ENCODE results near the gene WDR64. TPM values are rescaled to one million over a fixed set of nuclear protein-coding genes. Genes with fewer than 3 reads are reported as not detected.

The WDR64 gene
- total RNA-seq, result not detected

DNA sequence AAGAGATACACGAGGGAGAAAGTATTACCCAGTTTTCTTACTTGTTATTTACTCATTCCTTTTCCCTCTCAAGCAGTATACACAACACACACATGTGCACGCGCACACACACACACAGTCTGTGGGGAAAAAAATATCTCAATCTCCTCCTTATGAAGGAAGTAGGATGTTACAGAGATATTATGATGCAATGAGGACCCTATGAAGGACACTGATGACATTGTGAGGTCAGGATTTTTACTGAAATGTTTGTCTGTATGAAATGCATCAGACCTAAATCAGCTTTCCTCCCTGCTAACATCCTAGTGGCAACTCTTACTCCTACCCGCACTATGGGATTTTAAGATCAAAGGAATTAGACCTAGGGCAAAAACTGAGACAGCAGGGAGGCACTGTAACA lies at the start of gene WDR64:
Gene WDR64 (plus strand): TSS at position 270 of the 400 bp plus-strand sequence. CDS start 204 bp downstream, outside the sequence.
- intact Hi-C loops (cut with DNase I), result no loop called here
- DNase-seq (ENCODE audit: low spot score) (no peak), ATAC-seq (no peak)

DNA sequence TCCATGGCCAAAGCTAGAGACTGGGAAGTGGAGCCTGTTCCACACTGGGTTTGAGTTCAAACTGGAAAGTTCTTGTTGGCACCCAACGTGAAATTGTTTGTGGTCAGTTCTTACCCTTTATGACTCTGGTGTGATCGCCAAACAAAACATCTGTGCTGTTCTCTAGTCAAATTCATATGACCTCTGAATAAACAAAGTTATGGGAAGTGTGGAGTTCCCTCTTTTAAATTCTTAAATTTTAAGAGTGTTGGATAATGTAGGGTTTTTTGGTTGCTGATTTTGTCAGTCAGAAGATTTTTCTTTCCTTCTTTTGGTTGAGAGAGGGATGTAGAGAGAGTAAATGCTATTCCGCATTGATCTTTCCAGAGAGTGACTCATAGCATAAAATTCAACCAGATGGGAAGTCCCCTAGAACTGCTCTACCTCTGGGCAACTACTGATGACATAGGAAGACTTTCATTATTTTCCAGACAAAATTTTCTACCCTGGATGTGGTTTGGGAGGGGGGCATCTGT lies 48.3 kb upstream of the WDR64 start:
- peak; percentile 94 for ATAC-seq
- intact Hi-C loops (cut with DNase I), result no loop called here
- DNase-seq (ENCODE audit: low spot score), result no peak

DNA sequence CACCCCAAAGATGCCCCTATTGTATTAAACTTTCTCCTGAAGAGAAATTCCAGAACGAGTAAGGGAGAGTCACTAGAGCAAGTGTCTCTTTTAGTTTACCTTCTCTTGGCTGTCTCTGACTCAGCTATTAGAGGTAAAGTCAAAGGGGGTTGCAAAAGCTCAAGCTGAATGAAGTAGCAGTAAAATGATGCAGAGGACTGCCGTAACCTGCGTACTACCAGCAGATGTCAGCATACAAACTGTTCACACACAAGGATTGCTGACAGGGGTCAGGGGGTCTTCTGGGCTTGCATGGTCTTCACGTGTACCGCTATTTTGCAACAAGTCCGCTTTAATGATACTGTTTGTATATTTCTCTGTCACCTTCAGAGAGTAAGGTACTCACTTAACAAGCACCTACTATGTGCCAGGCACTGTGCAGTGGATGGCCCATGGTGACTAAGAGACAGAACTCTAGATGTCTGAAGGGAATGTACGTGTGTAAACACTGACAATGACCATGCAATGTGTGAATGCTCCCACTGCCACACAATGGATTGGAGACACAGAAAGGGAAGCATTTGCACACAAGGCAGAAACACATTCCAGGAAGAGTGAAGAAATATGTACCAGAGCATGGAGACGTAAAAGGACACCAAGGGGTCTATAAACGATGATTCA lies 46.8 kb upstream of the WDR64 start:
- DNase-seq (ENCODE audit: low spot score) (no peak), ATAC-seq (no peak)

DNA sequence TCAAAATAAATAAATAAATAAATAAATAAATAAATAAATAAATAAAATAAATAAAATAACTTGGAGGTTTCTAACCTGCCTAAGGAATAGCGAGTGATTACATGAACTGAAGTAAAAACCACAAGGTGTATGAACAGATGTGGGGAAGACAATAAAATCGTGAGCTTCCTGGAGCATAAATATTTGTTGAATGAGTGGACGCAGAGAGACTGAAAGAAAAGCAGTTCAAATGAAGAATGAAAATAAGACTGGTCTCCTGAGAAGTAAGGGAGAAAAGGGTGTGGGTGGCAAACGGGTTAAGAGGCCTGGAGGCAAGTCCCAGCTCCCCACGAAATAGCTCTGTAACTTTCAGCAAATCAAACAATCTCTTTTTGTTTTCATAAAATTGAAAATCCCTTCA lies 45.5 kb upstream of the WDR64 start:
- intact Hi-C loops (cut with DNase I), result no loop called here

More for the DNA sequence above, 46.8 kb upstream of the WDR64 start:
- intact Hi-C loops (cut with DNase I), result no loop called here

DNA sequence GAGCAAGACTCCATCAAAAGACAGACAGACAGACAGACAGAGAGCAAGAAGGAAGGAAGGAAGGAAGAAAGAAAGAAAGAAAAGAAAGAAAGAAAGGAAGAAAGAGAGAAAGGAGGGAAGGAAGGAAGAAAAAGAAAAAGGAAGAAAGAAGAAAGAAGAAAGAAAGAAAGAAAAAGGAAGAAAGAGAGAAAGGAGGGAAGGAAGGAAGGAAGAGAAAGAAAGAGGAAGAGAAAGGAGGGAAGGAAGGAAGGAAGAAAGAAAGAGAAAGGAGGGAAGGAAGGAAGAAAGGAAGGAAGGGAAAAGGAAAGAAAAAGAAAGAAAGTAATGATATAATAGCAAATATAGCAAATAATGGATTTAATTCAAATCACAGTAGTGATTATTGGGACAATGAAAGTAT lies 44.6 kb upstream of the WDR64 start:
- DNase-seq (ENCODE audit: low spot score) (no peak), ATAC-seq (no peak)
- intact Hi-C loops (cut with DNase I), result no loop called here

More for the DNA sequence above, 45.5 kb upstream of the WDR64 start:
- ATAC-seq (no peak), DNase-seq (ENCODE audit: low spot score) (no peak)

DNA sequence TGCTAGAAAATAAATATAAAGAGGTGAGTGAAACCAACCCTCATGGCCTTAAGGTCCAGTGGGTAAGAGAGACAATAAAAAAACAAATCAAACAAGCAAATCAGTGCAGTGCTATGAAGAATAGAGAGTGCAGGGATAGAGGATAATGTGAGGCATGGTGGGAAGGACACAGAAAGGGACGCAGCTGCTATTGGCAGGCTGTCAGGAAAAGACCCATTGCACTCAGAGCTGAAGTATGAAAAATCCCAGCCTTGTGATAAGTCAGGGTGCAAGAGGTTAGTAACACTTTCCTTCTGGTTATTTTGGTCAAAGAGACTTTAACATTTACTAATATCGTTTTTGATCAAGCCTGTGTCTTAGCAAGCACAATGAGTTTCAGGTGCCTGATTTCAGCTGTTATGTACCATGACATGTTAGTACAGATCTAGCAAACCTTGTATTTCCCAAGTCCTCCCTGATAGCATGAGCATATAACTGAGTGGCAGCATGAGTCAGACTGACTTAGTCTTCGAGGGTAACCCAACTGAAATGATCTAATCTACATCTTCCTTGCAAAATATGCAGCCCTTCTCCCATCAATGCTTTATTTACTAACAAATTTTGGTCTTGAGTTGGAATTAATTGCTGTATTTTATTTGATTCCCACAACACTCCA lies 43.6 kb upstream of the WDR64 start:
- DNase-seq (ENCODE audit: low spot score) (no peak), ATAC-seq (no peak)
- intact Hi-C loops (cut with DNase I), result no loop called here

DNA sequence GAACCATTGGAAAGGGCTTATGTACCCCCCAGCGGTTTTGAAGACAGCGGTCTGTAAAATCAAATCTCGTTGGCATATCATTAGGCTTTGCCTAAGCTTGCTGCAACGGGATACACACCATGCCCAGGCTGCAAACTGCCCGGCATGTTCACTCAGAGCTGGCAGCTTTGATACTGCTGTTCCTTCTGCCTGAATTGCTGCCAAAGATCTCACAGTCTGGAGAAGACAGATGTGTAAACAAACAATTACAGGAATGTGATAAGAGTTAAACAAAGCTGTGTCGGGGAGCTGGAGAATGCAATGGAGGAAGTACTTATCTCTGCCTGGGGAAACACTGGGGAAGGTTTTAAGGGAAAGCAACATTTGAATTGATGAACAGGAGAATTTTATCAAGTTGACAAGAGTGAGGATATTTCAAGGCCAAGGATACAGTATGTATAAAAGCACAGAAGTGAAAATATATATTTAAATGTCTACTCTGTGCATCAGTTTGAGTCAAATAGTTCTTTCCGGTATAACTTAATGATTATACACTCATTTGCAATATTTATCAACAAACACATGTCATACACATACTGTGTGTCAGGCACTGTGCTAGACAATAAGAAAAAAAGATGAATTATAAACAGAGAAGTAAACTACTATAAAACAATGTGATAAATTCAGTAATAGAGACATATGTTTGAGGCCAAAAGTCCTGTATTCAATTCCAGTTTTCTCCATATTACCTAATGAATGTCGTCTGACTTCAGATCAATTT lies 41.8 kb upstream of the WDR64 start:
- intact Hi-C loops (cut with DNase I), result loop anchor here (10.0 kb wide), 1 partner anchor 225 kb away; no protein-coding TSS in a partner anchor
- no peak for ATAC-seq
- no peak for DNase-seq (ENCODE audit: low spot score)

DNA sequence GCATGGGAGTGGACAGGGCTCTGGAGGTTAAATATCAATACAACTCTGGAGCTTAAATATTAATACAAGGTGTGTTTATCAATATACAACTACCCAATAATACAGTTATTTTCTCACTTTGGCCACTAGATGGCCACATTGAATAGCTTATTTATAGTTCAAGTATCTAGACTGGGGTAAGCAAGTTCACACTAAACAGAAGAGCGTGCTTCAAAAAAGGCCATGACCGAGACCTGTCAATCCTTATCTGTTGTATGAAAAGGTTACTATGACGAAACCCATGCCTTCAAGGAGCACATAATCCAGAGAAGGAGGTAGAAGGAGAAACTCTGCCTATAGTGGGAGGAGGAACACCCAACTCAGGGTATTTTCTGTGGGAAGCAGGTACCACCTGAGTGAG lies 41.0 kb upstream of the WDR64 start:
- ATAC-seq (peak; percentile 85), DNase-seq (ENCODE audit: low spot score) (no peak)
- intact Hi-C loops (cut with DNase I), result loop anchor here (10.0 kb wide), 1 partner anchor 224 kb away; no protein-coding TSS in a partner anchor

DNA sequence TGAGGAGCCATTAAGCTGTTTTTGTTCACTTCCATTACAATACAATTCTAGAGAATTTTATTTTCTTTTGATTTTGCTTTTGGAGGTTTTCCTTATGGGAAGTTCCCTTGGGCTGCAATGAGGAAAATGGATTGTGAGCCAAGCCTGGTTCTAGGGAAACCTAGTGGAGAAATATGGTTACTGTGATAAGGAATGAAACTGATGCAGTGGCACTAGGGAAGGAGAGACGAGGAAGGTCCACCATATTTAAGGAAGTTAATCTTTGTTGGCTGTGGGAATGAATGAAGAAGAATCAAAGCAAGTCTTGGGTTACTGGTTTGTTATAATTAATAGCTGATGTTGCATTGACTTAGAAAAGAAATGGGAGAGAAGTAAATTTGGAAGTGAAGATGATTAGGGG lies 40.3 kb upstream of the WDR64 start:
- ATAC-seq (peak; percentile 19), DNase-seq (ENCODE audit: low spot score) (no peak)
- intact Hi-C loops (cut with DNase I), result loop anchor here (10.0 kb wide), 1 partner anchor 223 kb away; no protein-coding TSS in a partner anchor

DNA sequence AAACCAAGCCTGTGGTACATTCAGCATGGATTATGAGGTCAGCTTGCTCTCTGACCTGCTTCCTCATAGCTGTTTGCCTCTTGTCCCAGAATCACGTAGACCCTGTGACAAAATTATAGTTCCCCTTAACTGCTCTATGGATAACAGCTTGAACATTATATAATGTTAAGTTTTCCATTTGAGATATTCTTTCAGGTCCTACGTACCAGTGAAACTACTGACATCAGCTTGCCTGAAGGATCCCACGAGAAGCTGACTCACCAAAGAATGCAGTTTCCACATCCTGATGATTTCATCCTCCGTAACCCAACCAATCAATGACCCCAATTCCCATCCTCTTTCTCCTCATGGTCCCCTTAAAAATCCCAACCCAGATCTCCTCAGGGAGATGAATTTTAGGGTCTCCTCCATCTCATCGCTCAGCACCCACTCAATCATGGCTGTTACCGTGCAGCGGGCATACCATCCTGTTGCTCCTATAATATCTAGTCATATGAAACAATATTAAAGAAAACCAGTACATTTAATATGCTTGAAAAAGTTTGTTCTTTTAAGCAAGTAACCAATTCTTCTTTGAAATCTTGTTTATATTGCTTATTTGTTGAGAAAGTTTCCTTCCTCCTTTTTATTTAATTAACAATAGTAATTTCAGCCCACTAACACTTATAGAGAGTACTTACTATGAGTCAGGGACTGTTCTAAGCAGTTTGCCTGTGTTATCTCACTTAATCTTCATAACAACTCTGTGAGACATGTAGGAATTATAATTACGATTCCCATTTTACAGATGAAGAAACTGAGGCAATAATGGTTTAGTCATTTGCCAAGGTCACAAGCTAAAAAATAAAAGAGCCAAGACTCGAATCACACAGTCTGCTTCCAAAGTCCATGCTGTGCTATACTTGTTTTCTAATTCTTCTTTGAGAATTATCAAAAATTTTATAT lies 39.3 kb upstream of the WDR64 start:
- ATAC-seq, result peak; percentile 40
- intact Hi-C loops (cut with DNase I), result loop anchor here (10.0 kb wide), 1 partner anchor 222 kb away; no protein-coding TSS in a partner anchor
- DNase-seq (ENCODE audit: low spot score), result no peak

DNA sequence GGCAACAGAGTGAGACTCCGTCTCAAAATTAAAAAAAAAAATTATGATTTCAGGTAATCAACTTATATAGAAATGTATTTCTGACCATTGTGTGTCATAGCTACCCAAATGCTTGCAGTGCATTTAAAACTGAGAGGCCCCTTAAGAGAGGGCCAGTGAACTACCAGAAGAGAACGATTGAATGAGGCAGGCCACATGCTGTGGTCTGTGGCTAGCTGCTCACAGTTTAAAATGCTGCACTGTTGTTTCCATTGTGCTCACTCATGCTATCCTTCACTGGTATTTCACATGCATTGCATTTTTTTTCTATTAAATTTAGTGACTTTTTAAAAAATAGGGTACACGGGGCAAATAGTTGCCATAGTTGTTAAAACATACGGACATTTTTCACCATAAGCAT lies 37.9 kb upstream of the WDR64 start:
- ATAC-seq (no peak), DNase-seq (ENCODE audit: low spot score) (no peak)
- intact Hi-C loops (cut with DNase I), result loop anchor here (10.0 kb wide), 1 partner anchor 221 kb away; no protein-coding TSS in a partner anchor

DNA sequence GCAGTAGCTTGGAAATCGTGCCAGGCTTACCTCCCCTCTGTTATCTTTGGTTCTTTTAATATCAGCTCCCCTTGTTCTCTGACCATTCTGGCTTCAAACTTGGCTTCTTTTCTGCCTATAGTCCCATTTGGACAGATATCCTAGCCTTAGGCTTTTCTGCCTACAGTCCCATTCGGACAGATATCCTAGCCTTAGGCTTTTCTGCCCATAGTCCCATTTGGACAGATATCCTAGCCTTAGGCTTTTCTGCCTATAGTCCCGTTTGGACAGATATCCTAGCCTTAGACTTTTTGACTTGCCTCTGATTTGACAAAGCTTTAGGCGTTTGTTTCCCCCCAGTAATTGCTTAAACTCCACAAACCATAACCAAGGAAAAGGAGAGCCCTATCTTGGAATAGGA lies 37.5 kb upstream of the WDR64 start:
- ATAC-seq (no peak), DNase-seq (ENCODE audit: low spot score) (no peak)
- intact Hi-C loops (cut with DNase I), result loop anchor here (10.0 kb wide), 1 partner anchor 220 kb away; no protein-coding TSS in a partner anchor

DNA sequence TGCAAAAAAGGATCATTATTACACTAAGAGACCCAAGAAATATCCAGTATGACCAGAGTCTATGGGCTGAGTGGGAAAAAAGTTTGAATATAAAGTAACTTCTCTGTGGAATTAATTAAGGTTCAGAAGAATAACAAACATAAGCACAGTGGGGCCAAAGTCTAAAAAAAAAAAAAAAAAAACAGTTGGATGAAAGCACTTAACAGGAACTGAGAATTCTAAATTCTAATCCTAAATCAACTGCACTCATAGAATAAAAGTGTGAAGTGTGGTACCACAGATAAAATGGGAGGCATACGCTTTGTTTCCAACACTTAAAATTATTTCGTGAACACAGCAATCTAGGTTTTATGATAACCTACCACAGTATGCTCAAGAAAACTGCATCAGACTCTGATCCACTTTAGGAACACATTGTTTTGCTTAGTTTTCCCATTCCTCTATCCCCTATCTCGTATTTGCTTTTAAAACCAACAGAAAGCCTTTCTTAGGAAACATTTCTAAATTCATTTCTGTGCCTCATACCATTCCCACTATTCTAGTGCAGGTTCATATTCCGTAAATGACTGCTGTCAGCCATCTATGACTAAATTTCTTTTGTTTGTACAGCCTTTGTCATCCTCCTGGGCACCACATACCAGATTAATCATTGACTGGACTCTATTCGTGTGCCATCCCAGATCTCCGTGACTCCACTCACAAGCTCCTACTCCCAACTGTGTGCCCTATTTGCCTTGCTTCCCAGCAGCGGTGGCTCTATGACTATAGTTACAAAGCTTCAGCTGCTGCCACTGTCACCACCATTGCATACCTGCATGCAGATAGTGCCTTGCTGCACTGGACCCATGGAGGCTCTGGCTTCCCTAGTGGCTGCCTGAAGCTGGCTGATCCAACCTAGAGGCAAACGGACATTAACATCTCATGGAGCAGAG lies 36.8 kb upstream of the WDR64 start:
- DNase-seq (ENCODE audit: low spot score) (no peak), ATAC-seq (no peak)
- intact Hi-C loops (cut with DNase I), result loop anchor here (10.0 kb wide), 1 partner anchor 219 kb away; no protein-coding TSS in a partner anchor

DNA sequence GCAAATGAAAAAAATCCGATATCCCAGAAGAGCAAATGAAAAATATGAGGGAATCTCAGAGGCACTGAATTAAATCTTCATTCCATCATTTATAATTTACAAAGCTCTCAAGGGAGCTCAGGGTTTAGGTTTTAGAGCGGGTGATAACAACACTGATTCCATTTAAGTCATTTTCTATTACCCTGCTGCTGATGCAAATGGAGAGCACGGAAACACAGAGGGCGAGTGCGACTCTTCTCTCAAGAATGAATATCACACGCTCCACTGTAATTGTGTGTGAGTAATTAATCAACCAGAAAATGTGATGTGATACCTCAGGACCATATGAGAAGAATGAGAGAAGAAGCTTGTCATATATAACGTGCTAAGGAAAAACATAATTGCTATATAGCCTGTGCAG lies 34.7 kb upstream of the WDR64 start:
- no peak for DNase-seq (ENCODE audit: low spot score)
- intact Hi-C loops (cut with DNase I), result loop anchor here (10.0 kb wide), 1 partner anchor 217 kb away; no protein-coding TSS in a partner anchor
- no peak for ATAC-seq

DNA sequence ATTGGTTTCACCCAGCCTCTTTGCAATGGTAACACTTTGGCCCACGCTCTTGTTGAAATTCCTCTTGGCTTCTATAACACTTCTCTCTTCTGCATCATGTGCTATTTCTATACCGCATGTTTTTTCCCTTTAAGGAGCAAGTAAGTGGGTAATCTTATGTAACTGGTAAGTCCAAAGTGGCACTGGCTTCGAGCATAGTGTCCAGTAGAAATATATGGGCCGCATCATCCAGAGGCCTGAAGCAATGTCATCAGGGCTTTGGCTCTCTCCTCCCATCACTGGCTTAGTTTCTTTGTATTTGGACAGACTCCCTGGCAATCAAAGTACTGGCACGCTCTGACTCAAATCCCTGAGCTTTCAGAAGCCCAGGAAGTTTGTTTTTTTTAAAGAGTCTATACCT lies 29.4 kb upstream of the WDR64 start:
- intact Hi-C loops (cut with DNase I), result no loop called here
- DNase-seq (ENCODE audit: low spot score) (no peak), ATAC-seq (peak; percentile 70)

DNA sequence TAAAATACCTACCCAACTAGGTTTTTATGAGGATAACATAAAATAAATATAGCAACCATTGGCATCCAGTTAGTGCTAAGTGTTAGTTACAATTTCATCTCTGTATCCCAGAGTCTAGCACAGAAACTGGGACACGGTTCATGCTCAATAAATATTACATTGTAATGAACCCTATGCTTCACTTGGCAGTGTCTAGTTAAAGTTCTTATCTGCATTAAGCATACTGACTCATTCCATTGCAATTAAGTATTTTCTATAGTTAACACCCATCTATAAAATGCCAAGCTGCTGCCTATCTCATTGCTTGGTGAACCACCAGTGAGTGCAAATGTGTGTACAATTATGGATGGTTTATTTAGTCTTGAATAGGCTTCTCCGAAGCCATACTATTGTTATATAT lies 27.1 kb upstream of the WDR64 start:
- intact Hi-C loops (cut with DNase I), result no loop called here
- ATAC-seq, result no peak

More for the DNA sequence above, 27.1 kb upstream of the WDR64 start:
- DNase-seq (ENCODE audit: low spot score), result no peak

All from sciatic nerve (tissue), 2 donors.